SK-N-SH (cell line): ENCODE data around the gene VPS9D1.

ENCODE experiments used
- CHD2 ChIP-seq: fragments of 150-350 bp; IDR thresholded peaks from 2 replicates; pipeline ENCODE4 v1.6.1; 2018; ENCODE audit warnings: low read length; ENCODE audit not compliant: partially characterized antibody
- SIN3A ChIP-seq: IDR thresholded peaks from 2 replicates; pipeline ENCODE4 v1.6.1; 2012; ENCODE audit warnings: low read depth, mild to moderate bottlenecking, low read length, moderate library complexity, borderline replicate concordance

- TF ChIP-seq SIN3A = no peak
- TF ChIP-seq CHD2 = no peak
Observed at GRCh38 chr16:89696670-89697128, 24.0 kb downstream of the VPS9D1 start.
